ENCODE measurements around the gene AIFM2.
"Not testable (repeated sequence)": the region's sequence is repeated elsewhere in the genome, so short reads cannot be mapped to it uniquely, and the experiment has no call there.

Gene AIFM2

GRCh38 chr10:70123166-70123565 is 9.5 kb downstream of the AIFM2 start:
- DNase-seq (ENCODE audit: low read depth in 2 of 2): not testable (repeated sequence)

DNA sequence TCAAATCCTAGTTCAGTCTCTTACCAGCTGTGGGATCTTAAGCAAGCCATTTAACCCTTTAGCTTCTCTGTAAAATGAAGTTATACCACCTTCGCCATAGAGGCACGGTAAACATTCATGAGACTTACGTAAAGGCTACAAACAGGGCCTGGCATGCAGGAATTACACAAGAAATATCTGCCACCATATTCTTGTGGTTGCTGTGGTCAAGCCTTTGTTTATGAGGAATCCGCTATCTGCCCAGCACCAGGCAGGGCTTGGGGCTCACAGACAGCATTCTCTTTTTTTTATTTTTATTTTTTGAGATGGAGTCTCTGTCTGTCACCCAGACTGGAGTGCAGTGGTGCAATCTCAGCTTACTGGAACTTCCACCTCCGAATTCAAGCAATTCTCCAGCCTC is 9.9 kb downstream of the AIFM2 start:
- no peak for DNase-seq (ENCODE audit: low read depth in 2 of 2)

- no peak for DNase-seq (ENCODE audit: low read depth in 2 of 2)
Observed at GRCh38 chr10:70121281-70121949, 11.2 kb downstream of the AIFM2 start.

GRCh38 chr10:70120417-70120816 is 12.2 kb downstream of the AIFM2 start:
- no peak for DNase-seq (ENCODE audit: low read depth in 2 of 2)

DNA sequence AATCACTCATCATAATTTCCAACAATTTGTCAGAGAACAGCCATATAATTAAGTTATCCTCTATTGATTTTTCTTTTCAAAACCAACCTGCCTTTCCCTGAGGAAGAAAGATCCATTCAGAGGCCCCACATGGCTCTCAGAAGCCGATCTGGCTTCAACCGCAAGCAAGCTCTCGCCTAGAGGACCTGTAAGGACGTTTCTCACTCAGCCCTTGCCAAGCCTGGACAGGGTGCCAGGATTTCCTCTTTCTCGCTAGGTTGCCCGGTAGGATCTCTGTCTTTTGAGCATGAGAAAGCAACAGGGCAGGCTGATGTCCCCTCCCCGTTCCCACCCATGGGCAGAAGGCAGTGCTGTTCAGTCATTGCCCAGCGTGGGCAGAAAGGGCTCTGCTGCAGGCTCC is 13.0 kb downstream of the AIFM2 start:
- no peak for DNase-seq (ENCODE audit: low read depth in 2 of 2)

- DNase-seq (ENCODE audit: low read depth in 2 of 2): no peak
Observed at GRCh38 chr10:70119197-70119596, 13.4 kb downstream of the AIFM2 start.

DNA sequence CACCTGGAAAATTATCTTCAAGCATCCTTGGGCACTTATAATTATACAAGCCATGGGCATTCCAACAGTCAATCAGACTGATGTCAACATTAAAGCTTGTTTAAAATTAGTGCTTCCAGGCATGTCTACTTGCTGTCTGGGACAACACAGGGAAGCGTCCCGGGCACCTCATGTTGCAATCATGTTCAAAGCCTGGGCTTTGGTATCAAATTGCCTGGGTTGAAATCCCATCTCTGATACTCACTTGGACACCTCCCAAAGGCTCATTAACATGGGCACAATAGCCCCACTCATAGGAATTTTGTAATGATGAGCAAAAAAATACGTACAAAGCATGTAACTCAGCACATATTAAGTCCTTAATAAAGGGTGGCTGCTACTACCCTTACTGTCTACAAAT is 14.4 kb downstream of the AIFM2 start:
- no peak for DNase-seq (ENCODE audit: low read depth in 2 of 2)

DNA sequence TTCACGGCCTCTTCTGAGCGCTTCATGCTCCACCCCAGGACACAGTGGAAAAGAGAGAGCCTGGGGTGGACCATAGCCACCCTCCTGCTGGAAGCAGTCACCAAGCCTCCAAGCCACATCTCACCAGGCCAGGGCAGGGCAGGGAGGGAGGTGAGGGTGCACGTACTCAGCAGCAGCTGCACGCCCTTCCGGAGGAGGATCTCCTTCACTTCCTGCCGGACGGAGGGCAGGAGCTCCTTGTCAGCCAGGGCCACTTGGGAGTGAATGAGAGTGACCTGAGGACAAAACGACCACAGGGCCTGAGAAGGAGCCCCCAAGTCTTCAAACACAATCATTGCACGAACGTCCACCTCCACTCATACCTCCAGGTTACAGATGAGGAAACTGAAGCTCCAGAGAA is 15.0 kb downstream of the AIFM2 start:
- DNase-seq (ENCODE audit: low read depth in 2 of 2): no peak

GRCh38 chr10:70115948-70116682 is 16.5 kb downstream of the AIFM2 start:
- DNase-seq (ENCODE audit: low read depth in 2 of 2): peak in 1 of 2 donors; percentile 24

- DNase-seq (ENCODE audit: low read depth in 2 of 2): no peak
Observed at GRCh38 chr10:70114902-70115301, 17.7 kb downstream of the AIFM2 start.

- DNase-seq (ENCODE audit: low read depth in 2 of 2): no peak
Observed at GRCh38 chr10:70112071-70112470, 20.6 kb downstream of the AIFM2 start.

GRCh38 chr10:70111496-70111895 is 21.1 kb downstream of the AIFM2 start:
- DNase-seq (ENCODE audit: low read depth in 2 of 2): no peak

GRCh38 chr10:70109064-70109729 is 23.4 kb downstream of the AIFM2 start:
- DNase-seq (ENCODE audit: low read depth in 2 of 2): no peak

- peak in 1 of 2 donors; percentile 8 for DNase-seq (ENCODE audit: low read depth in 2 of 2)
Observed at GRCh38 chr10:70106958-70107791, 25.4 kb downstream of the AIFM2 start.

DNA sequence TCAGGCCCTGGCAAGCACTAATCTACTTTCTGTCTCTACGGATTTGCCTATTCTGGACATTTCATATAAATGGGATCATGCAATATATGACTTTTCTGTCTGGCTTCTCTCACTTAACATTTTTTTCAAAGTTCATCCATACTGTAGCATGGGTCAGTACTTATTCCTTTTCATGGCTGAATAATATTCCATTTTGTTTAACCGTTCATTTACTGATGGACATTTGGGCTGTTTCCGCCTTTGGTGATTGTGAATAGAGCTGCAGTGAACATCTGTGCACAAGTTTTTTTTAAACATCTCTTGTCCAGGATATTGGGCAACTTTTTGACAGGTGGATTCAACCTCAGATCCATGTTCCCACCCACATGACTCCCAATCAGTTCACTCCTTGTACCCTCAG is 31.0 kb downstream of the AIFM2 start:
- DNase-seq (ENCODE audit: low read depth in 2 of 2): no peak

DNA sequence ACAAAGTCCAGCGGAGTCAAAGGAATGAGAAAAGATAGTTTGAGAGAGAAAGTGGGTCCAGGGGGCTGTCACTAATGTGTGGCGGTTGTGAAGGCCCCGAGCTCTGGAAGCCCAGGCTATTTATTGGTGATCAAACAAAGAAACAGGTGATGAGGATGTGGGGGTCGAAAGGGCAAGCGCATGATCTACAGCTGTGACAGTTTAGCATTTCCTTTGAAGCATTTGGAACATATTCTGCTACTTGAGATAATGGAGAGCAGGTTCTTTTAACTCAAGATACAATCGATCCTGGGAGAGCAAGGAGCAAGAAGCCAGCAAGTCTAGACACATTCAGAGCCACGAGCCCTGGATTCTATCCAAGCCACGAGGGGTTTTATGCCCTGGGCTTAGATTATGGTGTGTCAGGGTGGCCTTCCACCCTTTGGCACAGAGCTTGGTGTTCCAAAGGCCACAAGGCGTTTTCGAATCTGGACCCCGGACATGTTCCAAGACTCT is 31.5 kb downstream of the AIFM2 start:
- DNase-seq (ENCODE audit: low read depth in 2 of 2): not testable (repeated sequence)

- no peak for DNase-seq (ENCODE audit: low read depth in 2 of 2)
Observed at GRCh38 chr10:70098271-70098670, 34.4 kb downstream of the AIFM2 start.

DNA sequence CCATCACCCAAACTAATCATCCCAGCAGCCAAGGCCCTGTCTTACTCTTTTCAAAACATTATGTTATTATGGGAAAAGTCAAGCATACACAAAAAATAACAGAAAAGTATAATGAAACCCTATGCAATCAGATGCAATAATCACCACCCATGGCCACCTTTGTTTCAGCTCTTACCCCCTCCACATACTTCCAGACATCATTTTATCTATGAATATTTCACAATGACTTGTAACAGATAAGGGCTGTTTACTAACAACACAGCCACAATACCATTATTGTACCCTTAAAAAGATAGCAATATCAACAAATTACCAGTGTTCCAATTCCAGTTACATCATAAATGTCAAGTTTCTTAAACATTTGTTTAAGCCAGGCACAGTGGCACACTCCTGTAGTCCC is 35.2 kb downstream of the AIFM2 start:
- no peak for DNase-seq (ENCODE audit: low read depth in 2 of 2)

DNA sequence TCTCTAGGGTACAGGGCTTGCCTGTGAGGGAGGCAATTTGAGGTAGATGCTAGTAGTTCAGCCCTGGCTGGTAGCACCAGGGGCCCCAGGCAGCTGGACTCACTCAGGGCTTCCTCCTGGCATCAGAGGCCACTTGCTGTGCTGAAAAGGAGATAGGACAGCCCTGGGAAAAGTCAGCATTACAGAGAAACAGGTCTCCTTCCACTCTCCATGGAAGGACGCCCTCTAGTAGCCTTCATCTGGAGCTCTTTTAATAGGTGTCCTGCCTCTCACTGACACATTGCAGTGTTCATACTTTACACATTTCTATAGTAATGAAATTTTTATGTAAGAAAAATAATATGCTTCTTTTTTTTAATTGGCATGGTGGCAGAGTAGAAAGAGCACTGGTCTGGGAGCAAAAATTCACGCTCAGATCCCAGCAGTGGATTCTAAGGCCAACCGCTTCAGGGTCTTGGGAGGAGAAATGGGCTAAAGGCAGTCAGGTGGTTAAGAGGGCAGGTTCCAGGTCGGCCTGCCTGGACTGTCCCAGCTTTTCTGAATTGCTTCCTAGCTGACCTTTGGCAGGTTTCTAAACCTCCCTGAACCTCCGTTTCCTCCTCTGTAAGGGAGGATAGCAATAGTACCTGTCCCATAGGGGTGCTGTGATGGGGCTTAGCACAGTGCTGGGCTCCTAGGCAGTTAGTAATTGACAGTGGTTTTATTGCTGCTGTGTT is 35.8 kb downstream of the AIFM2 start:
- DNase-seq (ENCODE audit: low read depth in 2 of 2): no peak

DNA sequence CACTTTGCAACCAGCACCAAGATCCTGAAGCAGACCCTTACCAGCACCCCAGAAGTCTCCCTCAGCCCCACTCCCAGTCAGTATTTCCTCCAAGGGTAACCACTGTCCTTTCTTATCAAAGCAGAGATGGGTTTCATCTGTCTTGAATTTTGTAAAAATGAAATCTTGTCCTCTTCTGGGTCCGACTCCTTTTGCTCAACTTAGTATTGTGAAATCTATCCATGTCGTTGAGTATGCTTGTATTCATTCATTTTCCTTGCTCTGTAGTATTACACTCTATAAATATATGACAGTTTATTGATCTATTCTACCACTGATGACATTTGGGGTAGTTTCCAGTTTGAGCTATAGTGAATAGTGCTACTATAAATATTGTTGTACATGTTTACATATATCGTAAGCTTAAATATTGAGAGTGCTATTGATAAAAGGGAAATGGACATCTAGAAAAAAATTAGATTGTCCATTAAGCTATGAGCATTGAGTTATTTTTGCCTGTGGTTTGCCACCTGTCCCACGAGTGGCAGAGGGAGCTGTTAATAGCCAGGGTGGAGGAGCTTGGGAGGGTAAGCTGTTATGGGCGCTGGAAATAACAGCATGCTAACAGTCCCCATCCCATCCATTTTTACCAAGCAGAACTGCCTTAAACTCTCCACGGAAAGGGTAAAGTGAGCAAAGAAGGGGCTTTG is 36.5 kb downstream of the AIFM2 start:
- no peak for DNase-seq (ENCODE audit: low read depth in 2 of 2)

DNA sequence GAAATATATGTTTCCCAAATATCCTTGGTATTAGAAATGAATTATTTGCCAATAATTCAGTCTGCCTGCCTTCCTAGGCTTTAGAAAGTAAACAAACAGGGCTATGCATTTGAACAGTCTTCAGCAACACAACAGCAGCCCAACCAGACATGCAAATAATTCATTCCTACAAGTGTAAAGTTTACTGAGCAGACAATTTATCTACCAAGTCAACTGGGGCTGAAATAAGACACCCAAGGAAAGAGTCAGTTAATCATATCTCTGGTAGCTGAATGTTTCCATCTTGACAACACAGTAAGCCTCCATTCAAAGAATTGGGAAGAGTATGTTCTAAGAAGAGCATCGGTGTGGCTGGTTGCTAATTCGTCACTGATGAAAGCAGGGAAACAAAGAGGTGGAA is 38.4 kb downstream of the AIFM2 start:
- DNase-seq (ENCODE audit: low read depth in 2 of 2): no peak
